HL-60 (cell line): ENCODE data around the gene STK32B.

Experiments used
- DNase-seq, 2 experiments: peaks; one replicate each; pipeline ENCODE4 v3.0.0-alpha.2; 2010 to 2020; ENCODE audit warnings: low read depth in 1 of 2, low spot score in 1 of 2
- H3K27ac ChIP-seq: fragments of 250-450 bp; sonication (Bioruptor Pico); replicated peaks from 2 replicates; pipeline ENCODE4 v1.5.1; 2020; ENCODE audit warnings: mild to moderate bottlenecking, moderate library complexity
- H3K27me3 ChIP-seq: fragments of 250-450 bp; sonication (Bioruptor Pico); 2 replicates; pipeline ENCODE4 v1.5.1; 2021; ENCODE audit warnings: mild to moderate bottlenecking, moderate library complexity; ENCODE audit not compliant: insufficient read depth, poor library complexity, severe bottlenecking
- H3K4me3 ChIP-seq: replicated peaks from 2 replicates; pipeline ENCODE4 v1.5.1; 2011; ENCODE audit warnings: mild to moderate bottlenecking, control low read depth, low read length; ENCODE audit not compliant: insufficient read depth
- GABPA ChIP-seq: IDR thresholded peaks from 2 replicates; pipeline ENCODE4 v1.6.1; 2012; ENCODE audit warnings: low read depth
- POLR2AphosphoS5 ChIP-seq: IDR thresholded peaks from 2 replicates; pipeline ENCODE4 v1.6.1; 2012; ENCODE audit warnings: low read depth
- SPI1 ChIP-seq: IDR thresholded peaks from 2 replicates; pipeline ENCODE4 v1.6.1; 2012; ENCODE audit warnings: low read depth, mild to moderate bottlenecking, borderline replicate concordance
- TF ChIP-seq, protein P1 (sequence below): IDR thresholded peaks from one replicate; pipeline ENCODE4 v1.5.1; 2011; ENCODE audit warnings: low read length, control low read depth, inconsistent platforms; ENCODE audit not compliant: insufficient read depth
- TF ChIP-seq, protein P2 (sequence below): IDR thresholded peaks from 2 replicates; pipeline ENCODE4 v1.6.1; 2012; ENCODE audit warnings: low read depth; ENCODE audit not compliant: insufficient replicate concordance

The STK32B gene

DNA sequence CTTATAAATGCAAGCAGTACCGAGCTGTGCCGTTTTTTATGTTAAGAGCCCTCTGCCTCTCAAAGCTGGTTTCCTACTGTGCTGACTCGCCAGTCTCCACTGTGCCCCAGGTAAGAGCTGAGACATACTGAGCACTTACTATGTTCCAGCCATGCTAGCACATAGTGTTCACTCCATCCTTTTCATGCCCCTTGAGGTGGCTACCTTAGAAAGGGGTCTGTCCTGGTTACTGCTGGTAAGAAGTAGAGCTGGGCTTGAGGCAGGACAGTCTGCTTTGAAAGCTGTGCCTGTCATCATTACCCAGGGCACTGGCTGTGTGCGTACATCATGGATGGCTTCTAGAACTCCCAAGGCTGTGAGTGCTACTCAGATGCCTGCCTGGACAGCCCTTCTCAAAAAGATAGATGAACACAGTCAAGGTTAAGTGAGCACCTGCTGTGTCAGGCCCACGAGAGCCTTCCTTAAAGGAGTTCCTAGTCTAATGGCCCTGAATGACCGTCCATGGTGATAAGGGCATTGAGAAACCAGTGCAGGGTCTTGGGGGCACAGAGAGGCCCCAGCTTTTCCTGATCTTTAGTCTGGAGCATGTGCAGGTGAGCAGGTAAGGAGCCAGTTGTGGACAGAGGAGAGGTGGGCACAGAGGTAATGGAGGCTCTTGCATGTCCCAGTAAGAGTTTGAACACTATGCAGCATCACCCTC, 1.6 kb downstream of the STK32B start:
- Histone ChIP-seq H3K27me3 (peaks cover 25% of the 10 kb centered on the region), H3K4me3 (no peak overlapping the region), H3K27ac (no peak overlapping the region)
- no peak for DNase-seq
- TF ChIP-seq SPI1 (no peak), GABPA (no peak), POLR2AphosphoS5 (no peak)
- TF ChIP-seq, protein P1, sequence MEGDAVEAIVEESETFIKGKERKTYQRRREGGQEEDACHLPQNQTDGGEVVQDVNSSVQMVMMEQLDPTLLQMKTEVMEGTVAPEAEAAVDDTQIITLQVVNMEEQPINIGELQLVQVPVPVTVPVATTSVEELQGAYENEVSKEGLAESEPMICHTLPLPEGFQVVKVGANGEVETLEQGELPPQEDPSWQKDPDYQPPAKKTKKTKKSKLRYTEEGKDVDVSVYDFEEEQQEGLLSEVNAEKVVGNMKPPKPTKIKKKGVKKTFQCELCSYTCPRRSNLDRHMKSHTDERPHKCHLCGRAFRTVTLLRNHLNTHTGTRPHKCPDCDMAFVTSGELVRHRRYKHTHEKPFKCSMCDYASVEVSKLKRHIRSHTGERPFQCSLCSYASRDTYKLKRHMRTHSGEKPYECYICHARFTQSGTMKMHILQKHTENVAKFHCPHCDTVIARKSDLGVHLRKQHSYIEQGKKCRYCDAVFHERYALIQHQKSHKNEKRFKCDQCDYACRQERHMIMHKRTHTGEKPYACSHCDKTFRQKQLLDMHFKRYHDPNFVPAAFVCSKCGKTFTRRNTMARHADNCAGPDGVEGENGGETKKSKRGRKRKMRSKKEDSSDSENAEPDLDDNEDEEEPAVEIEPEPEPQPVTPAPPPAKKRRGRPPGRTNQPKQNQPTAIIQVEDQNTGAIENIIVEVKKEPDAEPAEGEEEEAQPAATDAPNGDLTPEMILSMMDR = no peak
- TF ChIP-seq, protein P2, sequence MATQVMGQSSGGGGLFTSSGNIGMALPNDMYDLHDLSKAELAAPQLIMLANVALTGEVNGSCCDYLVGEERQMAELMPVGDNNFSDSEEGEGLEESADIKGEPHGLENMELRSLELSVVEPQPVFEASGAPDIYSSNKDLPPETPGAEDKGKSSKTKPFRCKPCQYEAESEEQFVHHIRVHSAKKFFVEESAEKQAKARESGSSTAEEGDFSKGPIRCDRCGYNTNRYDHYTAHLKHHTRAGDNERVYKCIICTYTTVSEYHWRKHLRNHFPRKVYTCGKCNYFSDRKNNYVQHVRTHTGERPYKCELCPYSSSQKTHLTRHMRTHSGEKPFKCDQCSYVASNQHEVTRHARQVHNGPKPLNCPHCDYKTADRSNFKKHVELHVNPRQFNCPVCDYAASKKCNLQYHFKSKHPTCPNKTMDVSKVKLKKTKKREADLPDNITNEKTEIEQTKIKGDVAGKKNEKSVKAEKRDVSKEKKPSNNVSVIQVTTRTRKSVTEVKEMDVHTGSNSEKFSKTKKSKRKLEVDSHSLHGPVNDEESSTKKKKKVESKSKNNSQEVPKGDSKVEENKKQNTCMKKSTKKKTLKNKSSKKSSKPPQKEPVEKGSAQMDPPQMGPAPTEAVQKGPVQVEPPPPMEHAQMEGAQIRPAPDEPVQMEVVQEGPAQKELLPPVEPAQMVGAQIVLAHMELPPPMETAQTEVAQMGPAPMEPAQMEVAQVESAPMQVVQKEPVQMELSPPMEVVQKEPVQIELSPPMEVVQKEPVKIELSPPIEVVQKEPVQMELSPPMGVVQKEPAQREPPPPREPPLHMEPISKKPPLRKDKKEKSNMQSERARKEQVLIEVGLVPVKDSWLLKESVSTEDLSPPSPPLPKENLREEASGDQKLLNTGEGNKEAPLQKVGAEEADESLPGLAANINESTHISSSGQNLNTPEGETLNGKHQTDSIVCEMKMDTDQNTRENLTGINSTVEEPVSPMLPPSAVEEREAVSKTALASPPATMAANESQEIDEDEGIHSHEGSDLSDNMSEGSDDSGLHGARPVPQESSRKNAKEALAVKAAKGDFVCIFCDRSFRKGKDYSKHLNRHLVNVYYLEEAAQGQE = no peak

DNA sequence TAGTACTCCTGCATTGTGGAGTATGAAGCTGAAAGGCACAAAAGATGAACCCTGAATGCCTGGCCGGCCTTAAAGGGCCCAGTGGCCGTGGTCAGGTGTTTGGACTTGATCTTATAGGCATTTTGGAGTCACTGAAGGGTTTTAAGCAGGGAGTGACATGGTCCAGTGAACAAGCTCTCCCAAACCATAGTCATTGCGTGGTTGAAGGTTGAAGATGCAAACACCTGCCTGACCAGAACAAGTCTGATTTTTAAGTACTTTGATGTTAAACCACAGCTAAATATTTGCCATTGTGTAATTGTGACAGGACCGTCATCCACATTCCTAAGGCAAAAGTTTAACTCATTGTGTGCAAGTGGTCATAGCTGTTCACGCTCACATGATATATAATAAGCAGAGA, 3.3 kb downstream of the STK32B start:
- TF ChIP-seq, protein P1 = no peak
- no peak for TF ChIP-seq GABPA
- TF ChIP-seq SPI1 = no peak
- DNase-seq = no peak
- Histone ChIP-seq H3K4me3 (no peak overlapping the region), H3K27ac (no peak overlapping the region), H3K27me3 (peaks cover 25% of the 10 kb centered on the region)

DNA sequence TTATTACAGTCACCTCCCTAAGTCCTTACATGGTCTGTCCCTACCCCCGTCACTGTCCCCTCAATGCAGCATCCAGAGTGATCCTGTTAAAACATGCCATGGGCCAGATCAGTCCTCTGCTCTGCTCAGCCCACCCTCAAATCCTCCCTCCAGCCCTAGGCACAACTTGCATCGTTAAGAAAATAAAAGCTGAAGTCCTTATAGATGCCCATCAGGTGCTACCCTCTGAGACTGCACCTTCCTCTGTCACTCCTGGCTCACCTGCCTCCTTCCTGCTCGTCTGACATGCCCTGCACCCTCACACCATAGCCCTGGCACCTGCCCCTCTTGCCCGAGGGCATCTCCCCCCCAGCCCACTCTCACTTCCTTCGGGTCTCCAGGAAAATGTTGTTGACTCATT, 4.1 kb downstream of the STK32B start:
- TF ChIP-seq SPI1 (no peak), GABPA (no peak), POLR2AphosphoS5 (no peak)
- TF ChIP-seq, protein P2 = no peak
- TF ChIP-seq, protein P1 = no peak
- Histone ChIP-seq H3K4me3 (no peak overlapping the region), H3K27ac (no peak overlapping the region), H3K27me3 (peaks cover 25% of the 10 kb centered on the region)
- DNase-seq = no peak

DNA sequence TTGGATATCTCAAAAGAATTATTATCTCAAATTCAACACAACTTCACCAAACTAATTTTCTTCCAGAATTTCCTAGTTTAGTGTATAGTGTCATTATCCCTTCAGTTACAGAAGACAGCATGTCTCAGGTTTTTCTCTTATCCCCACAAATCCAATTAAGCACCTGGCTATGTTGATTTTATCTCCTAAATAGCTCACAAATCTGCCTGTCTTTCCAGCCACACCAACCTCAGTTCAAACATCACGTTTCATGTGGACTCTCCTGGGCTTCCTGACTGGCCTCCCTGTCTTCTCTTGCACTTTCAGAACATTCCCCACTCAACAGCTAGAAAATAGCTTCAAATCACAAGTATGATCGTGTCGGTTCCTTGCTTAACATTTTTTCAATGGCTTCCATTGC, 14.8 kb downstream of the STK32B start:
- Histone ChIP-seq H3K27ac (no peak overlapping the region), H3K27me3 (peaks cover 2% of the 10 kb centered on the region), H3K4me3 (no peak overlapping the region)
- no peak for DNase-seq
- TF ChIP-seq GABPA = no peak
- TF ChIP-seq, protein P1 = no peak
- no peak for TF ChIP-seq POLR2AphosphoS5
- TF ChIP-seq, protein P2 = no peak
- no peak for TF ChIP-seq SPI1
